ENCODE data around the gene PSMB4. TPM values are rescaled to one million over a fixed set of nuclear protein-coding genes. Genes with fewer than 3 reads are reported as not detected.
"Not testable (repeated sequence)": the region's sequence is repeated elsewhere in the genome, so short reads cannot be mapped to it uniquely, and the experiment has no call there.

The PSMB4 gene
- total RNA-seq, 1 donor from 2014 or later: 452 TPM

DNA sequence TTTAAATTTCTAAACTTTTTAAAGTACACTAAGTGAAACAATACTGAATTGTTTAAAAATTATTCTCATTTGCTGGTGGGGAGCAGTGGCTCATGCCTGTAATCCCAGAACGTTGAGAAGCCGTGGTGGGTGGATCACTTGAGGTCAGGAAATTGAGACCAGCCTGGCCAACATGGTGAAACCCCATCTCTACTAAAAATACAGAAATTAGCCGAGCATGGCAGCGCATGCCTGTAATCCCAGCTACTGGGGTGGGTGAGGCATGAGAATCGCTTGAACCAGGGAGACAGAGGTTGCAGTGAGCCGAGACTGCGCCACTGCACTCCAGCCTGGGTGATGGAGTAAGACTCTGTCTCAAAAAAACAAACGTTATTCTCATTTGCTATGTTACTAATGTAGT is 38.0 kb downstream of the PSMB4 start:
- intact Hi-C loops (cut with micrococcal nuclease); H3K27ac Mint-ChIP-seq; H3K4me3 Mint-ChIP-seq; DNase-seq; H3K27me3 Mint-ChIP-seq; H3K9me3 Mint-ChIP-seq: not testable (repeated sequence)
- Mint-ChIP-seq H3K4me1 (peaks cover 23% of the 10 kb centered on the region), H3K36me3 (ENCODE audit: low read depth) (peaks cover 21% of the 10 kb centered on the region)

DNA sequence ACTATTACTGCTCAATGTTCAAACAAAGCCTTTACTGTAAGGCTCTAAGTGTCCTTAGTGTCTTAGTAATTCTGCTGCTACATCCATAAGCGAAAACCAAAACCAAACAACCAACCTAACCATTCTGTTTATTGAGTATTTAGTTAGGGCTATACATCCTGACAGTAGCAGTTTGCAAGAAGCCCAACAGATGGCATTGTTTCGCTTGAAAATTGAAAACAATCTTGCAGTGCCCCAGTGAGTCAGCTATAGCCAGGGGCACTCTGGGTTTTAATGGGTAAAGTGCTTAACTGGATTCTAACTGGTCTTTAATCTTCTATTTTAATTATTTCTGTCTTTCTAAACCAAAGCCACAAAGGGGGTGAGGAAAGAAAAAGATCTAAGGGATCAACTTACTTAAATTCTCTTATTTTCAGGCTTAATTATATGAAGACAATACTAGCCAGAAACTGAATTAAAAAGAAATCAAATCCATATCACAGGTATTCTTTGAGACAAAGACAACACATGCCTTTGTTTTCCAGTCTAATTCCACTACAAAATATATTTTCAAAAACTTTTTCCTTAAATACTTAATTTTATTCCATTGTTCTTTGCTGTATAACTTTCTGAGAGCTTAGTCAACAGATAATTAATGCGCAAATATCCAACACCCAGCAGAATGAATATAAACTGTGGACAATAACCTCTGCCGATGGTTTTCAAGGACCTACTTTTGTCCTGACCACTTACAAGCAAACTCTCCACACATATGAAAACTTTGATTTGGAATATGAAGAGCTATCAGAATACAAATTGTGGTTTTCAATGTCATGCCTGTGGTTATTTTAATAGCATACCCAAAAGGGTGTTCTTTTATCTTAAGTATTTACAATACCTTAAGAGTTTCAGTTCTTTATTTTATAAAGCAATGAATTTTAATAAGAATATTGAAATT is 44.7 kb downstream of the PSMB4 start:
- H3K27me3 Mint-ChIP-seq: no peaks in the 10 kb centered on the region
- H3K27ac Mint-ChIP-seq: no peak overlapping the region
- no peak overlapping the region for H3K4me3 Mint-ChIP-seq
- intact Hi-C loops (cut with micrococcal nuclease): loop anchor here (5.0 kb wide), 3 partner anchors 98 to 393 kb away; partner anchors contain the start of genes C2CD4D, RIIAD1 and TUFT1
- peak; percentile 90 for DNase-seq
- peaks cover 31% of the 10 kb centered on the region for H3K4me1 Mint-ChIP-seq
- no peaks in the 10 kb centered on the region for H3K9me3 Mint-ChIP-seq
- peaks cover 14% of the 10 kb centered on the region for H3K36me3 Mint-ChIP-seq (ENCODE audit: low read depth)

DNA sequence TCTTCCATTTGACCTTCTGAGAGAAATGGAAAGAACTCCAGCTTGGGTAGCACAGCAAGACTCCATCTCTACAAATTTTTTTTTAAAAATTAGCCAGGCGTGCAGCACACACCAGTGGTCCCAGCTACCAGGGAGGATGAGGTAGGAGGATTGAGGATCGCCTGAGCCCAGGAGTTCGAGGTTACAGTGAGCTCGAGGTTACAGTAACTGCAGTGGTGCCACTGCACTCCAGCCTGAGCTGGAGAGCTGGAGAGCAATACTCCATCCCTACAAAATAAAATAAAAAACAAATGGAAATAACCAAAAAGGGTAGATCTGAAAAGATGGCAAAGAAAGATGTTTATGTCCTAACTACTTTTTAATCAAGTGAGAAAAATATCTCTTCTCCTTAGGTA is 45.4 kb downstream of the PSMB4 start:
- no peak overlapping the region for H3K4me3 Mint-ChIP-seq
- peaks cover 16% of the 10 kb centered on the region for H3K36me3 Mint-ChIP-seq (ENCODE audit: low read depth)
- intact Hi-C loops (cut with micrococcal nuclease): loop anchor here (5.0 kb wide), 3 partner anchors 98 to 393 kb away; partner anchors contain the start of genes C2CD4D, RIIAD1 and TUFT1
- H3K27me3 Mint-ChIP-seq: no peaks in the 10 kb centered on the region
- no peak overlapping the region for H3K27ac Mint-ChIP-seq
- no peak for DNase-seq
- peaks cover 26% of the 10 kb centered on the region for H3K4me1 Mint-ChIP-seq
- H3K9me3 Mint-ChIP-seq: no peaks in the 10 kb centered on the region

DNA sequence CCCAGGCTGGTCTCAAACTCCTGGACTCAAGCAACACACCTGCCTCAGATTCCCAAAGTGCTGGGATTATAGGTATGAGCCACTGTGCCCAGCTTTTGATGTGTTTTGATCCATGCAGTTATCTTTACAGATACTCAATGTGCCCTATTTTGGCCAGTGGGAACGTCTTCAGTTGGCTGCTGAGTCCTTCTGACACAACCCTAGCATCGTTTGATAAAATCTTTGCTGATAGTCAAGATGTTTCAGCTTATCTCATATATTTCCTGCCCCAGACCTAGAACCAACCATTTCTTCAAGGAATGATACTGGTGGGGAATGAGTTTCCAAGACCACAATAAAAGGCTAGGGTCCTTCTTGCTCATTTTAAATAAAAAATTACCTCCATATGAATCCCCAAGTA is 48.3 kb downstream of the PSMB4 start:
- H3K4me1 Mint-ChIP-seq: peaks cover 15% of the 10 kb centered on the region
- no peaks in the 10 kb centered on the region for H3K9me3 Mint-ChIP-seq
- no peak overlapping the region for H3K4me3 Mint-ChIP-seq
- peaks cover 5% of the 10 kb centered on the region for H3K36me3 Mint-ChIP-seq (ENCODE audit: low read depth)
- no peak overlapping the region for H3K27ac Mint-ChIP-seq
- no peak for DNase-seq
- intact Hi-C loops (cut with micrococcal nuclease): no loop called here
- H3K27me3 Mint-ChIP-seq: no peaks in the 10 kb centered on the region

Other genes with a start within 250 kb of the PSMB4 start
- gene TNFAIP8L2, start 242.9 kb upstream of the PSMB4 start, total RNA-seq: 29.4 and 32.5 TPM in 2 replicates
- gene LYSMD1, start 233.7 kb upstream of the PSMB4 start, total RNA-seq: 4.7 and 5.2 TPM in 2 replicates
- gene SCNM1, start 233.4 kb upstream of the PSMB4 start, total RNA-seq: 96.7 and 100 TPM in 2 replicates
- 1.3 and 1.8 TPM in 2 replicates for gene TMOD4, start 223.6 kb upstream of the PSMB4 start, total RNA-seq
- gene VPS72, start 209.4 kb upstream of the PSMB4 start, total RNA-seq: 86.7 and 92.3 TPM in 2 replicates
- gene PIP5K1A, start 201.0 kb upstream of the PSMB4 start, total RNA-seq: 97.7 and 98.7 TPM in 2 replicates
- gene PSMD4, start 144.8 kb upstream of the PSMB4 start, total RNA-seq: 288 and 304 TPM in 2 replicates
- 25.4 and 26.8 TPM in 2 replicates for gene ZNF687, start 117.3 kb upstream of the PSMB4 start, total RNA-seq
- gene PI4KB, start 72.2 kb upstream of the PSMB4 start, total RNA-seq: 57.1 and 59.2 TPM in 2 replicates
- gene RFX5, start 52.3 kb upstream of the PSMB4 start, total RNA-seq: 69.2 and 73.1 TPM in 2 replicates
- gene SELENBP1, start 26.9 kb upstream of the PSMB4 start, total RNA-seq: not detected in 2 replicates
- 82.6 and 86.5 TPM in 2 replicates for gene POGZ, start 59.9 kb downstream of the PSMB4 start, total RNA-seq
- gene CGN, start 111.8 kb downstream of the PSMB4 start, total RNA-seq: 0.07 and 0.28 TPM in 2 replicates
- gene TUFT1, start 140.7 kb downstream of the PSMB4 start, total RNA-seq: 1.7 and 2.1 TPM in 2 replicates
- gene SNX27, start 212.5 kb downstream of the PSMB4 start, total RNA-seq: 31.6 and 33.1 TPM in 2 replicates

Measured in activated CD4-positive, alpha-beta T cell treated with anti-CD3 and anti-CD28 coated beads, Interleukin-2, amount 10 ng/mL, durations not matched to agents 24 days and 14 days (primary cell).